Activated effector memory CD4-positive, alpha-beta T cell treated with anti-CD3 and anti-CD28 coated beads, Interleukin-2, amount 50 U/mL, for 16 hours (primary cell): ENCODE measurements around the gene SIGLEC14.

Source experiments
- DNase-seq: peaks from one replicate; pipeline ENCODE4 v3.0.0-alpha.2; 2020

SIGLEC14 gene

DNA sequence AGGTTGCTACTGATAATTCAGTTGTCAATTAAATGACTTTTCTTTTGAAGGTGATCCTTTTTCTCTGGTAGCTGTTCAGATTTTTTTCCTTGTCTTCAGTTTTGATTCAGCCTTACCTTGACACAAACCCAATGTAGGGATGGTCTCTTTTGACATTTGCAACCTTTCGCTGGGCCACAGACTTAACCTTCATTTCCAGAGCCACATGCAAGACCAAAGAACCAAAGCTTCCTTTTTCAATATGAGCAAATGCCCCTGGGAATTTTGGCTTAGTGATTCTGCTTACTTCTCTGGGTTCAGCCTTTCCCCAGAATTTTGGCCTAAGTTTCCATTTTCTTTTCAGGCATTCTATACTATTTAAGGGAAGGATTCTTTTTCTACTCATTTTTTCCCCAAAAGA is 36.0 kb downstream of the SIGLEC14 start:
- DNase-seq, result no peak

DNA sequence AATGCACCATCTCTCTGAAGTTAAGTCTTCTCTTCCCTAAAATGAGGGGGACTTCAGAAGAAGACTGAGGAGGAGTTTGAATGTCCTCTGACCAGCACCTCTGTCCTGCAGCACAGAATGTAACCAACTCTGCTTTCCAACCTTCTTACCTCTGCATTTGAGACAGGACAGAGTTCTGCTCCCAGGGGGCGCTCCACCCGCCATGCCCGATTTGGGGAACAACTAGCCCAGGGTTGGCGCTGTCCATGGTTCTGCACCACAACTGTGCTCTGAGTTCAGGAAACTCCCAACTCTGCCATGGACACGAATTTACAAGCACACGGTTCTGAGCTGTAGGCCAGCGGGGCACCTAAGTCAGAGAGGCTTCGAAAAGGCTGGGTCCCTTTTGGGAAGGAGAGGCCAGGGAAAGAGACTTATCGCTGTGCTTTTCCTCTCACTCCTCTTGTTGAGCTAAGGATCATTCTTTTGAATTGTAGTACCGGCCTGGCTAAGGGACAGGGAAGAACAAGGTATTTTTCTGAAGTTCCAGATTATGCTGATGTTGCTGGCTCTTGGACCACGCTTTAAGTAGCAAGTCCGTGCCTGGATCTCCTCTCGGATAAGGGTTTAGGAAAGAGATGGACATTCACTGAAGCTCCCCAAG is 38.6 kb downstream of the SIGLEC14 start:
- DNase-seq, result peak; percentile 80

GRCh38 chr19:51607077-51607476 is 39.5 kb downstream of the SIGLEC14 start:
- DNase-seq, result no peak

- no peak for DNase-seq
Observed at GRCh38 chr19:51602189-51602854, 44.3 kb downstream of the SIGLEC14 start.

DNA sequence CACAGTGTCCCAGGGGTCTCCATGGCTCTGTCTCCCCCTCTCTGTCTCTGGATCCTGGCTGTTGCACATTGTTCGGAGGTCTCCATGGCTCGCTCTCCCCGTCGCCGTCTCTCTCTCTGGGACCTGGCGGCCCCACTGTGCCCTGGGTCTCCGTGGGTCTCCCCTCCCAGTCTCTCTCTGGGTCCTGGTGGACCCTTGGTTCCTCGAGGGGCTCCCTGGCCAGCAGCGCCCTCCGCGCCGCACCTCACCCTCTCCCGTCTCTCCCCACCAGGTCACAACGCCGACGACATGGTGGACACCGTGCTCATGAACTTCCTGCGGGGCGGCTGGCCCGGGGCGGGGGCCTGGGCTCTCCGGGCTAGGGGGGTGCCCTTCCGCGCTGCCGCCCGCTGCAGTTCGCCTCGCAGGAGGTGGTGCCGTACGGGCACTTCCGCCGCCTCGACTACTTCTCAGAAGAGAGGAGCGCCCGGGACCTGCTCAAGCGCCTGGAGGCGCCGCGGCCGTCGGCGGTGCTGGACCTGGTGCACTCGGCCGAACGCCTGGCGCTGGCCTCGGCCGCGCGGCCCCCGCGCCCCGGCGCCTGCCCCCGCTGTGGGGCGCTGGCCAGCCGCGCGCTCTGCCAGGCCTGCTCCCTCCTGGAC is 45.6 kb downstream of the SIGLEC14 start:
- DNase-seq, result no peak

DNA sequence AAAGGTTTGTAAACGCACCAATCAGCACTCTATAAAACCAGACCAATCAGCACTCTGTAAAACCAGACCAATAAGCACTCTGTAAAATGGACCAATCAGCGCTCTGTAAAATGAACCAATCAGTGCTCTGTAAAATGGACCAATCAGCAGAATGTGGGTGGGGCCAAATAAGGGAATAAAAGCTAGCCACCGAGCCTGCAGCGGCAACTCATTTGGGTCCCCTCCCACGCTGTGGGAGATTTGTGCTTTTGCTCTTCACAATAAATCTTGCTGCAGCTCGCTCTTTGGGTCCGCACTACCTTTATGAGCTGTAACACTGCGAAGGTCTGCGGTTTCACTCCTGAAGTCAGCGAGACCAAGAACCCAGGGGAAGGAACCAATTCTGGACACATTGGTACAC is 47.5 kb downstream of the SIGLEC14 start:
- no peak for DNase-seq

DNA sequence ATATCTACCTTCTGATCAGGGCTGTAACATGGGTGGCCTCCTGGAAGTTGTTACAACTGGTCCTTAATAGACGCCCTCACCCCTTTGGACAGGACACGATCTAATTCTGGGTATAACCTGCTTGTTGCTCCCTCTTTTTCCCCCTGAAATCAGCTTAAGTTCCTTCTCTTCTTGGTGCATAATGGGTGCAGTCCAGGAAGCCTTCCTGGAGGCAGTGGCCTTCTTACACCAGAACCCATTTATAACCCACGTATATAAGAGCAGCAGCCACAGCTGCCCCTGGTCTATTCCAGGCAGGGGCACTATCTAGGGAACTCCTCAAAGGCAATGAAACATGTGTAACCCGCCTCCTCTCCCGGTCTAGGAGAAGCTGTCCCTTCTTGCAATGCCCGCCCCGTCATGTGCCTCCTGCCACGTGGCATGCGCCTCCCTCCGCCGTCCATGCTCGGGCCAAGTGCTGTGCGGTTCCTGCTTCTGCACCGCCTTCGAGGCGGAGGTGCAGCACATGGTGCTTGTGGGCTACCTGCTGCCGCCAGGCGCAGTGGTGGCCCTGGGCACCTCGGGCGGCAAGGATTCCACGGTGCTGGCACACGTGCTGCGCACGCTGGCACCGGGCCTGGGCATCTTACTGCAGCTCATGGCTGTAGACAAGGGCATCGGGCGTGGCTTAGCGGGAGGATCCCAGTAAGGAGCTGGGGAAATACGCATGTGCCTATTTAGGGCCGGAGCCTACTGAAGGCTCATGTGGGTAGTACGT is 48.3 kb downstream of the SIGLEC14 start:
- no peak for DNase-seq

- no peak for DNase-seq
Observed at GRCh38 chr19:51595190-51596175, 51.1 kb downstream of the SIGLEC14 start.

GRCh38 chr19:51594774-51595109 is 51.9 kb downstream of the SIGLEC14 start:
- DNase-seq, result no peak

DNA sequence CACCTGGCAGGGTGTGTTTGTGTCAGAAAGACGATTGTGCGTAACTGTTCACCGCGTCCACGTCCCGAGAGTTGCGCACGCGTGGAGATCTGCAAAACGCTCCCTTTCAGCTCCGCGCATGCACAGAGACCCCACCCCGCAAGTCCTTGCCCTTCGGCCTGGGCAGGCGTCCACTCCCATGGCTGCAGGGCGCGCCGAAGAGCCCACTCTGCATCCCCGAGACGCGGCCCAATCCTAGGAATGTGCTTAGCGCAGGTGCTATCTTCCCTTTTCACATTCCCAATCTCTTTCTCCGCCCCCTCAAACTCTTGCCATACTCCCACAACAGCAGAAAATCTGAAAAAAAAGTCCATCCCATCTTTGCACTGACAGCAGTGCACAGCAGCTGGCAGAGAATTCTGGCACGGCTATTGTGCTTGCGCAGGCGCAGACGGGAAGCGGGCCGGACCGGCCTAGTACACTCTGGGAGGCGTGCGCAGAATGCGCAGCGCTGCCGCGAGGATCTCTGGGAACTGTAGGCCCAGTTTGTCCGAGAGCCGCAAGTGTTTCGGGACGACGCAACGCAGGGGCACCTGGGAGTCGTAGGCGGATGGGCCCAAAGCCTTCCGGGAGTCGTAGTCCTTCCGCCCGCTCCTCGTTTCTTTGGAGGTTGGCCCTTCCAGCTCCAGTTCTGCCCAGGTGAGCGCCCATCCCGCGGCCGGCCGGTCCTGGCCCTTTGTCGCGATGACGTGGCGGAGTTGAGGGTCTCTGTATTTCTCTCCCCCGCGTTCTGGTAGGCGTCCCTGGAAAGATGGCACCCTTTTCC is 52.5 kb downstream of the SIGLEC14 start:
- peak; percentile 99 for DNase-seq

DNA sequence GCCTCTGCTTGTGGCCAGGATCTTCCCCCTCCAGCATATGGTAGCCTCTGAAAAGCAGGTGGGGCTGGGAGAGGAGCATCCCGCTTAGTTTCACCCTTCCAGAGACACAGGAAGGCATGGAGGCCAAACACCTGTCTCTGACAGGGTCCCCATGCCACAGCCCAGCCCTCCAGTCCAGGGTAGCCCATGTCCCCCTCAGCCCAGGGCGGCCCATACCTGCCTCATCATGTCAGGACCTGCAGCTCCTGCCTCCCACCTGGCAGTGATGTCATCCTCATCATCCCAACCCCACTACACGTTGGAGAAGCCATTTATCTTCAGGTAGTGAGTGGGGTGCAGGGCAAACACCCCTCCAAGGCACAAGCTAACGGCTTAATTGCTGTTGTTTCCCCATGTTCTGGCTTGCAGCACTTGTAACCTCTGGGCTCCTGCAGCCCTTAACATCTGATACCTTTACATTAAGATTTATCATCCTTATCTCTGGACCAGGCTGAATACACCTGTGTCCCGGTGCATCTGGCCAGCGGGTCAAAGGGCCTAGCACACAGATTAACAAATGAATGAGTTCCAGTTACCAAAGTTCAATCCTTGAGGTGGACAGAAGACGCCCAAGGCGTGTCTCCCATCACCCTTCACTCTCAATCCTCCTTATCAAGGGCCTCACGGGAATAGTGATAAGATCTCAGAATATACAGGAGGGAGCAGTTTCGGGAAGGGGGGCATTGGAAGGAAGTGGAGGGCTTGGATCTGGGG is 53.3 kb downstream of the SIGLEC14 start:
- DNase-seq, result no peak
